GM12878 (cell line): Measurements from ENCODE around the gene ABCD3. TPM values are rescaled to one million over a fixed set of nuclear protein-coding genes. Genes with fewer than 3 reads are reported as not detected.
A peak's percentile ranks its signal among the peaks of the same experiment; 100 is the strongest.

Experiments used
- ATAC-seq: fragments of 200-7000 bp; cut with Tn5 transposase; 3 replicates; pipeline ENCODE4 v1.9.1; 2020; ENCODE audit warnings: mild to moderate bottlenecking, moderate library complexity
- Bru-seq: library from RNA; stranded (reverse); fragments of 400-500 nt; gene quantifications from one replicate; lab custom pipeline; 2021; lab: Mats Ljungman, UMichigan
- BruChase-seq, 2 experiments: library from RNA; stranded (reverse); fragments of 400-500 nt; gene quantifications; one replicate each; lab custom pipeline; 2021; lab: Mats Ljungman, UMichigan
- BruUV-seq: library from RNA; stranded (reverse); fragments of 400-500 nt; replicated peaks from 2 replicates; lab custom pipeline; 2021; lab: Mats Ljungman, UMichigan
- CTCF ChIA-PET: fragments of 300-600 bp; sonication (Branson Sonifier 250); formaldehyde crosslinking; extraction: SDS; loops from one replicate; lab custom pipeline; 2021; ENCODE audit warnings: inconsistent platforms; lab: Yijun Ruan, JAX
- POLR2A ChIA-PET: fragments of 350-600 bp; formaldehyde crosslinking; extraction: SDS; loops from one replicate; lab custom pipeline; 2021; ENCODE audit warnings: inconsistent platforms; lab: Charles Lee
- RAD21 ChIA-PET: fragments of 300-600 bp; sonication (Branson Sonifier 250); formaldehyde crosslinking; loops from one replicate; lab custom pipeline; 2023; ENCODE audit warnings: antibody characterized with exemption; ENCODE audit not compliant: unreplicated experiment; lab: Charles Lee
- SMC1A ChIA-PET: fragments of 300-600 bp; sonication (Branson Sonifier 250); formaldehyde crosslinking; loops from one replicate; lab custom pipeline; 2023; ENCODE audit not compliant: unreplicated experiment, uncharacterized antibody; lab: Charles Lee
- DNase-seq: peaks from one replicate; pipeline ENCODE4 v3.0.0-alpha.2; 2011; ENCODE audit warnings: low read depth, low spot score
- FAIRE-seq: peaks from 3 replicates; lab custom pipeline; 2011; peaks lifted over from hg19 to GRCh38; lab: Jason Lieb, UNC
- H2AFZ ChIP-seq: 2 replicates; pipeline ENCODE4 v1.6.0; 2011; ENCODE audit warnings: low read depth, low read length, control low read depth; ENCODE audit not compliant: control insufficient read depth
- H3K27ac ChIP-seq: 2 replicates; pipeline ENCODE4 v1.5.1; 2011; ENCODE audit warnings: control low read depth; ENCODE audit not compliant: control insufficient read depth, insufficient read depth
- H3K27me3 ChIP-seq, 2 experiments: replicated peaks in 1 of 2; 2 replicates each; pipeline versions ENCODE4 v1.6.0 to v1.6.1; 2011; ENCODE audit warnings: low read length in 1 of 2; ENCODE audit not compliant: control insufficient read depth in 2 of 2, insufficient read depth in 2 of 2
- H3K36me3 ChIP-seq, 2 experiments: 2 replicates each; pipeline ENCODE4 v1.5.1; 2011; ENCODE audit warnings: low read length in 1 of 2; ENCODE audit not compliant: control insufficient read depth in 2 of 2, insufficient read depth in 2 of 2
- H3K4me1 ChIP-seq: 2 replicates; pipeline ENCODE4 v1.6.1; 2011; ENCODE audit warnings: mild to moderate bottlenecking, low read length, moderate library complexity, mixed read lengths; ENCODE audit not compliant: control insufficient read depth, insufficient read depth
- H3K4me2 ChIP-seq: 2 replicates; pipeline ENCODE4 v1.6.0; 2011; ENCODE audit warnings: control low read depth; ENCODE audit not compliant: control insufficient read depth, insufficient read depth
- H3K4me3 ChIP-seq: fragments of 200-600 bp; sonication (generic); 2 replicates; pipeline ENCODE4 v1.5.1; 2016
- H3K79me2 ChIP-seq: 2 replicates; pipeline ENCODE4 v1.6.0; 2011; ENCODE audit warnings: low read length; ENCODE audit not compliant: control insufficient read depth, insufficient read depth
- H3K9ac ChIP-seq: 2 replicates; pipeline ENCODE4 v1.8.0; 2011; ENCODE audit warnings: low read length, control low read depth, mixed read lengths; ENCODE audit not compliant: control insufficient read depth, insufficient read depth
- H3K9me3 ChIP-seq: replicated peaks from 3 replicates; pipeline ENCODE4 v1.5.1; 2011; ENCODE audit warnings: mild to moderate bottlenecking, low read length; ENCODE audit not compliant: control insufficient read depth, insufficient read depth
- H4K20me1 ChIP-seq: 2 replicates; pipeline ENCODE4 v1.6.0; 2011; ENCODE audit not compliant: control insufficient read depth, insufficient read depth
- CHD1 ChIP-seq: IDR thresholded peaks from 2 replicates; pipeline ENCODE4 v1.6.1; 2012; ENCODE audit warnings: low read depth, low read length, improper control_type of control experiment
- ESRRA ChIP-seq: IDR thresholded peaks from 2 replicates; pipeline ENCODE4 v1.6.1; 2012; ENCODE audit warnings: mild to moderate bottlenecking, low read length, improper control_type of control experiment
- FOXK2 ChIP-seq: fragments of 450-650 bp; IDR thresholded peaks from 2 replicates; pipeline ENCODE4 v1.6.1; 2017; ENCODE audit warnings: mild to moderate bottlenecking, moderate library complexity
- HDAC2 ChIP-seq: fragments of 200-600 bp; sonication (generic); IDR thresholded peaks from 2 replicates; pipeline ENCODE4 v1.6.1; 2017
- SKIL ChIP-seq: fragments of 450-650 bp; IDR thresholded peaks from 2 replicates; pipeline ENCODE4 v1.6.1; 2017; ENCODE audit warnings: mild to moderate bottlenecking, low read depth, inconsistent platforms; ENCODE audit not compliant: poor library complexity, severe bottlenecking
- SREBF2 ChIP-seq: IDR thresholded peaks from 2 replicates; pipeline ENCODE4 v1.6.1; 2012; ENCODE audit warnings: mild to moderate bottlenecking, low read length
- SUZ12 ChIP-seq: fragments of 200-600 bp; sonication (generic); IDR thresholded peaks from one replicate; pipeline ENCODE4 v1.6.1; 2018; ENCODE audit warnings: antibody characterized with exemption, mild to moderate bottlenecking; ENCODE audit not compliant: unreplicated experiment
- TCF12 ChIP-seq: IDR thresholded peaks from 2 replicates; pipeline ENCODE4 v1.6.1; 2011; ENCODE audit warnings: low read depth, mild to moderate bottlenecking, low read length
- ZBED1 ChIP-seq: IDR thresholded peaks from 2 replicates; pipeline ENCODE4 v1.6.1; 2016; ENCODE audit warnings: borderline replicate concordance
- ZBTB33 ChIP-seq: fragments of 450-650 bp; IDR thresholded peaks from 2 replicates; pipeline ENCODE4 v1.6.1; 2017; ENCODE audit warnings: mild to moderate bottlenecking
- ZNF217 ChIP-seq: fragments of 450-650 bp; IDR thresholded peaks from 2 replicates; pipeline ENCODE4 v1.6.1; 2017; ENCODE audit warnings: antibody characterized with exemption, mild to moderate bottlenecking
- ZNF274 ChIP-seq: IDR thresholded peaks from one replicate; pipeline ENCODE4 v1.8.0; 2011; ENCODE audit not compliant: insufficient read length, insufficient read depth
- WGBS: methylation state at CpG from one replicate; pipeline ENCODE4 v1.1.6; 2016; ENCODE audit warnings: low lambda C conversion rate; ENCODE audit not compliant: insufficient replicate concordance, insufficient coverage; ENCODE audit errors: missing lambda C conversion rate; 5-methylcytosine and 5-hydroxymethylcytosine counted together
- in situ Hi-C: fragments of 300-500 bp; cut with MboI; formaldehyde crosslinking; loops from 9 replicates; pipeline ENCODE4 v1.14.3; 2018; ENCODE audit warnings: mixed read lengths
- intact Hi-C: fragments of 100-400 bp; cut with micrococcal nuclease; formaldehyde crosslinking; loops from one replicate; pipeline ENCODE4 v1.14.2; 2022; ENCODE audit not compliant: unreplicated experiment
- long read RNA-seq, 2 experiments: library from polyadenylated mRNA; unstranded; transcript quantifications; one replicate each; pipeline ENCODE4 v2.0.0, GENCODE V29; 2019 to 2020
- polyA minus RNA-seq, 3 experiments: library from RNA; depleted of rRNA, polyadenylated mRNA; stranded (reverse); fragments of >200 nt; gene quantifications; 2 replicates each; pipeline ENCODE4 v1.2.3, GENCODE V29; 2011
- polyA plus RNA-seq, 11 experiments: library from polyadenylated mRNA; depleted of rRNA in 4 of 11; unstranded in 6 of 11; stranded (reverse) in 5 of 11; fragments of >200 nt; fragmentation: Nextera tagmentation in 4 of 11; fragmentation: Illumina TruSeq in 1 of 11; extraction: Ambion mirVana in 4 of 11; extraction: Trizol in 1 of 11; gene quantifications; 1 replicate in 1 of 11; 2 replicates in 10 of 11; pipeline versions ENCODE4 v1.2.1 to v1.2.3, GENCODE V29; 2011 to 2016; ENCODE audit warnings: inconsistent platforms in 2 of 11, missing spikeins in 2 of 11, low read depth in 1 of 11
- total RNA-seq, 4 experiments: library from RNA; depleted of rRNA in 3 of 4; stranded (reverse); fragments of >200 nt in 3 of 4; fragmentation: Illumina TruSeq in 1 of 4; extraction: Trizol in 1 of 4; gene quantifications; 2 replicates each; pipeline versions ENCODE4 v1.2.1 to v1.2.3, GENCODE V29; 2013 to 2021
- TF ChIP-seq, protein P1 (sequence below): IDR thresholded peaks from 2 replicates; pipeline ENCODE4 v1.6.1; 2012; ENCODE audit warnings: low read length, inconsistent platforms

The ABCD3 gene
- total RNA-seq (2013; cell fraction: nucleolus; rRNA removed) = 25.1 and 27.0 TPM in 2 replicates
- total RNA-seq (2014; rRNA removed) = 23.4 and 29.4 TPM in 2 replicates
- total RNA-seq (2014; rRNA removed; fragmentation: Illumina TruSeq; extraction: Trizol) = 32.6 and 32.8 TPM in 2 replicates
- 27.4 and 29.3 TPM in 2 replicates for total RNA-seq (2021)
- 5.6 TPM for polyA plus RNA-seq (2011; ENCODE audit: low read depth)
- polyA plus RNA-seq (2011; rRNA removed) = 24.9 and 35.3 TPM in 2 replicates
- 7.3 and 8.3 TPM in 2 replicates for polyA plus RNA-seq (2011; cell fraction: cytosol; rRNA removed)
- polyA plus RNA-seq (2011; cell fraction: nucleus; rRNA removed) = 19.4 and 20.9 TPM in 2 replicates
- polyA plus RNA-seq (2012) = 9.0 and 10.5 TPM in 2 replicates
- 23.4 and 36.6 TPM in 2 replicates for polyA plus RNA-seq (2014; fragmentation: Illumina TruSeq; extraction: Trizol)
- 10 to 100 TPM; 15.1 to 16.3 TPM for polyA plus RNA-seq (2014; fragmentation: Nextera tagmentation; extraction: Ambion mirVana)
- polyA plus RNA-seq (2014; rRNA removed) = 16.9 and 18.7 TPM in 2 replicates
- 10 to 100 TPM; 38.0 to 40.2 TPM for polyA plus RNA-seq (2016; fragmentation: Nextera tagmentation; extraction: Ambion mirVana)
- polyA minus RNA-seq (2011; rRNA and poly(A)+ RNA removed) = 17.3 and 25.8 TPM in 2 replicates
- polyA minus RNA-seq (2011; cell fraction: cytosol; rRNA and poly(A)+ RNA removed) = 9.9 and 10.4 TPM in 2 replicates
- polyA minus RNA-seq (2011; cell fraction: nucleus; rRNA and poly(A)+ RNA removed) = 11.4 and 20.6 TPM in 2 replicates
- Bru-seq, nascent RNA = percentile 71 among the genes with signal in this experiment
- percentile 70 among the genes with signal in this experiment for BruChase-seq, experiment 1, labeled RNA remaining after a 6-hour chase
- BruChase-seq, experiment 2, labeled RNA remaining after a 2-hour chase = percentile 70 among the genes with signal in this experiment
- long read RNA-seq, experiment 1, full-length matches to known transcripts = 4 of 7 reads
- long read RNA-seq, experiment 1, partial matches to known transcripts = 2 of 7 reads
- long read RNA-seq, experiment 1, other reads (novel, unspliced or antisense) = 1 of 7 reads
- long read RNA-seq, experiment 2, full-length matches to known transcripts = 6 of 28 reads
- long read RNA-seq, experiment 2, partial matches to known transcripts = 18 of 28 reads
- long read RNA-seq, experiment 2, other reads (novel, unspliced or antisense) = 4 of 28 reads

DNA sequence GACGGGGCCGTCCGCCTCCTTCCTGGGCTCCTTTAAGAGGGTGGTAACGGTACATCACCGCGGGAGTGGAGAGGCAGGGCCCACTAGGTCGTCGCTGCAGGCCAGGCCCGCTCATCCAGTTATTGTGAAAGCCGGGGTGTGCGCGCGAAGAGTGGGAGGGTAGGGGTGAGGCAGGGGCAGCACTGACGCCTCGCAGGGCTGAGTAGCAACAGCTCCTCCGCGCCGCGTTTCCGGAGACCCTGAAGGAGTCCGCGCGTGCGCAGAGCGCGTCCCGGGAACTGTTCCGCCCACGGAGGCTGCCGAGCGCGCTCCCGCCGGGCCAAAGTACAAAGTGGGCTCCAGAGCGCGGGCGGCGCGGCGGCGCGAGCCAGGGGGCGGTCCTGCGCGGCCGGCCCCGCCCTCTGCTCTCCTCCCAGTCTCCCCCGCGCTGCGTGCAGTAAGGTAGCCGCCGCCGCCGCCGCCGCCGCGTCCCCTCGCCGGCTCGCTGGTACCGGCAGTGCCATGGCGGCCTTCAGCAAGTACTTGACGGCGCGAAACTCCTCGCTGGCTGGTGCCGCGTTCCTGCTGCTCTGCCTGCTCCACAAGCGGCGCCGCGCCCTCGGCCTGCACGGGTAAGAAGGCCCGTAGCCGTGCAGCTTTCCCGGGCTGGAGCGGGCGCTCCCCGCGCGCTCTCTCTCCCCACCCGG, at the start of gene ABCD3:
TSS of gene ABCD3 (plus strand) at position 412 of the 686 bp plus-strand sequence. CDS start at position 502, 90 bp downstream.
- peak within 1 kb of the TSS; percentile 91 for H3K9ac ChIP-seq
- peak within 1 kb of the TSS; percentile 92 for H2AFZ ChIP-seq
- DNase-seq (peak; percentile 80), FAIRE-seq (peak; percentile 95), ATAC-seq (peak; percentile 96)
- in situ Hi-C loops (no loop called here), intact Hi-C loops (loop anchor here (10.0 kb wide), 1 partner anchor 817 kb away; the partner anchor contains the start of gene RWDD3)
- ChIA-PET POLR2A (interaction anchor here (0.7 kb wide), 1 partner anchor 8 kb away, joined by 3 read pairs; no protein-coding TSS in a partner anchor), RAD21 (no interaction called here), CTCF (interaction anchor here (1.1 kb wide), 1 partner anchor 33 kb away, joined by 4 read pairs; no protein-coding TSS in a partner anchor), SMC1A (interaction anchor here (1.0 kb wide), 1 partner anchor 13 kb away, joined by 3 read pairs; no protein-coding TSS in a partner anchor)
- H3K4me3 ChIP-seq = peak within 1 kb of the TSS; percentile 78
- no peaks in the 10 kb centered on the region for H3K9me3 ChIP-seq
- WGBS = under 1% methylated on average over 69 of the region's 84 CpGs
- H3K27ac ChIP-seq = peak within 1 kb of the TSS; percentile 43
- no TSS peak for BruUV-seq
- no peaks in the 10 kb centered on the region for H3K27me3 ChIP-seq
- peaks cover 13% of the 10 kb centered on the region for H3K79me2 ChIP-seq
- peak within 1 kb of the TSS; percentile 98 for H3K4me2 ChIP-seq
- H3K36me3 ChIP-seq = no peaks in the 10 kb centered on the region
- no peaks in the 10 kb centered on the region for H3K4me1 ChIP-seq
- no peaks in the 10 kb centered on the region for H4K20me1 ChIP-seq
- TF ChIP-seq ZBED1 = no peak
- TF ChIP-seq SREBF2 = no peak
- TF ChIP-seq SKIL = no peak
- no peak for TF ChIP-seq CHD1
- TF ChIP-seq, protein P1, sequence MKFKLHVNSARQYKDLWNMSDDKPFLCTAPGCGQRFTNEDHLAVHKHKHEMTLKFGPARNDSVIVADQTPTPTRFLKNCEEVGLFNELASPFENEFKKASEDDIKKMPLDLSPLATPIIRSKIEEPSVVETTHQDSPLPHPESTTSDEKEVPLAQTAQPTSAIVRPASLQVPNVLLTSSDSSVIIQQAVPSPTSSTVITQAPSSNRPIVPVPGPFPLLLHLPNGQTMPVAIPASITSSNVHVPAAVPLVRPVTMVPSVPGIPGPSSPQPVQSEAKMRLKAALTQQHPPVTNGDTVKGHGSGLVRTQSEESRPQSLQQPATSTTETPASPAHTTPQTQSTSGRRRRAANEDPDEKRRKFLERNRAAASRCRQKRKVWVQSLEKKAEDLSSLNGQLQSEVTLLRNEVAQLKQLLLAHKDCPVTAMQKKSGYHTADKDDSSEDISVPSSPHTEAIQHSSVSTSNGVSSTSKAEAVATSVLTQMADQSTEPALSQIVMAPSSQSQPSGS = no peak
- no peak for TF ChIP-seq SUZ12
- peak; percentile 61 for TF ChIP-seq FOXK2
- TF ChIP-seq ZNF274 = no peak
- TF ChIP-seq ESRRA = peak; percentile 52; the same call in 1 of the 2 replicates
- TF ChIP-seq ZNF217 = no peak
- TF ChIP-seq ZBTB33 = no peak
- no peak for TF ChIP-seq TCF12
- no peak for TF ChIP-seq HDAC2
